Measurements from ENCODE around the gene GRK7. TPM values are rescaled to one million over a fixed set of nuclear protein-coding genes. Genes with fewer than 3 reads are reported as not detected.

The GRK7 gene
- total RNA-seq, 6 experiments from 2014 or later = not detected

DNA sequence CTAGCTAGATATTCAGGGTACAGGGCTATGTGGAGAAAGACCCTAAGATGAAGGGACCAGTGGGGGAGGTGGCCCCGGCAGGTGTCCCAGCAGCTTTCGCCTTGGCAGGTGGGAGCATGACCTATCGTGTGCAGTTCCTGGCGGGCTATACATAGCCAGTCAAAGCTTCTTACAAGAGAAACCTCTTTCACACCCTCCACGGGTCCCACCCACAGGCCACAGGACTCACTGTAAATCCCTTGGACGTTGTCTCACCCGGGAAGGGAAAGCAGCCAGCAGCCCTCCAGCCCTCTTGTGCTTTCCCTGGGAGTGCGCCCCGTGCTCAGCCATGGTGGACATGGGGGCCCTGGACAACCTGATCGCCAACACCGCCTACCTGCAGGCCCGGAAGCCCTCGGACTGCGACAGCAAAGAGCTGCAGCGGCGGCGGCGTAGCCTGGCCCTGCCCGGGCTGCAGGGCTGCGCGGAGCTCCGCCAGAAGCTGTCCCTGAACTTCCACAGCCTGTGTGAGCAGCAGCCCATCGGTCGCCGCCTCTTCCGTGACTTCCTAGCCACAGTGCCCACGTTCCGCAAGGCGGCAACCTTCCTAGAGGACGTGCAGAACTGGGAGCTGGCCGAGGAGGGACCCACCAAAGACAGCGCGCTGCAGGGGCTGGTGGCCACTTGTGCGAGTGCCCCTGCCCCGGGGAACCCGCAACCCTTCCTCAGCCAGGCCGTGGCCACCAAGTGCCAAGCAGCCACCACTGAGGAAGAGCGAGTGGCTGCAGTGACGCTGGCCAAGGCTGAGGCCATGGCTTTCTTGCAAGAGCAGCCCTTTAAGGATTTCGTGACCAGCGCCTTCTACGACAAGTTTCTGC is 15.0 kb downstream of the GRK7 start:
- TF ChIP-seq CTCF (IDR thresholded peaks at IDR 0.05) = no peak
- Mint-ChIP-seq H3K27me3 (ENCODE audit: insufficient read depth) (peaks cover 8% of the 10 kb centered on the region; the same call in 1 of the 2 replicates), H3K36me3 (ENCODE audit: low read depth) (no peaks in the 10 kb centered on the region), H3K27ac (no peak overlapping the region), H3K4me3 (no peak overlapping the region), H3K9me3 (no peaks in the 10 kb centered on the region), H3K4me1 (ENCODE audit: low read depth) (no peaks in the 10 kb centered on the region)
- no peak for DNase-seq

DNA sequence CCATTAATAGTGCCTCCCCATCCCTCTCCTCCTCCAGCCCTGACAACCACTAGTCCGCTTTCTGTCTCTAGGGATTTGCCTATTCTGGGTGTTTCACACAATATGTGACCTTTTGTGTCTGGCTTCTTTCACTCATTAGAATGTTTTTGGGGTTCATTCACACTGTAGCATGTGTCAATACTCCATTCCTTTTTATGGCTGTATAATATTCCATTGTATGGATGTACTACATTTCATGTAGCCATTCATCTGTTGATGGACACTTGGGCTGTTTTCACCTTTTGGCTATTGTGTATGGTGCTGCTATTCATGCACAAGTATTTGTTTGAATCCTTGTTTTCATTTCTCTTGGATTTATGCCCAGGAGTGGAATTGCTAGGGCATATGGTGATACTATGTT is 16.5 kb downstream of the GRK7 start:
- H3K27ac Mint-ChIP-seq = no peak overlapping the region
- H3K36me3 Mint-ChIP-seq (ENCODE audit: low read depth) = no peaks in the 10 kb centered on the region
- no peak for TF ChIP-seq CTCF (IDR thresholded peaks at IDR 0.05)
- H3K27me3 Mint-ChIP-seq (ENCODE audit: insufficient read depth) = peaks cover 12% of the 10 kb centered on the region
- no peak overlapping the region for H3K4me3 Mint-ChIP-seq
- DNase-seq = no peak
- no peaks in the 10 kb centered on the region for H3K9me3 Mint-ChIP-seq
- H3K4me1 Mint-ChIP-seq (ENCODE audit: low read depth) = no peaks in the 10 kb centered on the region

GRCh38 chr3:141782386-141782932 is 19.3 kb downstream of the GRK7 start:
- Mint-ChIP-seq H3K4me1 (ENCODE audit: low read depth) (no peaks in the 10 kb centered on the region), H3K36me3 (ENCODE audit: low read depth) (no peaks in the 10 kb centered on the region), H3K9me3 (no peaks in the 10 kb centered on the region), H3K4me3 (no peak overlapping the region), H3K27me3 (ENCODE audit: insufficient read depth) (peaks cover 16% of the 10 kb centered on the region), H3K27ac (no peak overlapping the region)
- no peak; the same call in 1 of the 2 replicates for TF ChIP-seq CTCF (IDR thresholded peaks at IDR 0.05)
- no peak for DNase-seq

DNA sequence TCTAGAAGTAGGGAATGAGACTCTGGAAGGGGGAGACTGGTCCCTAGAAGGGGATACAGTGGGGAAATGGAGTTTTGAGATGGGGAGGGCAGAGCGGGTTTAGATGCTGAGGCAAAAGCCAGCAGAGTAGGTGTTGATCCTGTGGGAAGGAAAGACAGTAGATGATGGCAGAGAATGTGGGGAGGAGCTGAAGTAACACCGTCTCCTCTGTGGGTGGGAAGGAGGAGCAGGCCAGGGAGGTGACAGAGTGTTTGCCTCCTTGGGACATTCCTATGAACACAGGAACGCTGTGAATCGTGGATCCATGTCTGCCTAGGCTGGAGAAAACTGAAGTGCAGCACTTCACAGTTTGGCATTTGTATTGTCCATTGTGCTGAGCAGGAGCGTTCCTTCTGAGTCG is 20.4 kb downstream of the GRK7 start:
- no peak for DNase-seq
- no peak for TF ChIP-seq CTCF (IDR thresholded peaks at IDR 0.05)
- Mint-ChIP-seq H3K27me3 (ENCODE audit: insufficient read depth) (peaks cover 21% of the 10 kb centered on the region), H3K4me3 (no peak overlapping the region), H3K9me3 (no peaks in the 10 kb centered on the region), H3K4me1 (ENCODE audit: low read depth) (no peaks in the 10 kb centered on the region), H3K27ac (no peak overlapping the region), H3K36me3 (ENCODE audit: low read depth) (no peaks in the 10 kb centered on the region)

DNA sequence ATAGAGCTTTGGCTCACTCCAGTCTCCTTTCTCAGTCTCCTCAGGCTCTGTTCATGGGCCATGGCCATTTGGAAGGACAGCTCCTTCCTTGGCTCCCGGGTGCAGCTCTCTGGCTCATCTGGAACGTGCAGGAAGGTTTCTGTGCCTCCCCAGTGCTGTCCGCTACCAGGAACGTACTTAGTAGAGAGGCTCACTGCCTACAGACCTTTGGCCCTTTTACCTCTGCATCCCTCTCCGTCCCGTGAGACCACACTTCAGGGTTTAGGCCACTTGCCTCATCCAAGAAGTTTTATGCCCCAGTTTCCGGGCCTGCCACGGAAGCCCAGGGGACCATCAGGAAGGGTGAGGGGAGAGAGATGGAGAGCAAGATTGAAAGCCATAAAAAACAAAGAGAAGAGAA is 20.9 kb downstream of the GRK7 start:
- no peaks in the 10 kb centered on the region for H3K36me3 Mint-ChIP-seq (ENCODE audit: low read depth)
- no peaks in the 10 kb centered on the region for H3K9me3 Mint-ChIP-seq
- no peak for TF ChIP-seq CTCF (IDR thresholded peaks at IDR 0.05)
- DNase-seq = no peak
- no peak overlapping the region for H3K27ac Mint-ChIP-seq
- peaks cover 21% of the 10 kb centered on the region for H3K27me3 Mint-ChIP-seq (ENCODE audit: insufficient read depth)
- H3K4me1 Mint-ChIP-seq (ENCODE audit: low read depth) = no peaks in the 10 kb centered on the region
- H3K4me3 Mint-ChIP-seq = no peak overlapping the region

Measured in HFFc6 (cell line).